HT1080 (cell line): ENCODE data around the gene CCIN. TPM values are rescaled to one million over a fixed set of nuclear protein-coding genes. Genes with fewer than 3 reads are reported as not detected.
"Not testable (repeated sequence)": the region's sequence is repeated elsewhere in the genome, so short reads cannot be mapped to it uniquely, and the experiment has no call there.

Experiments used
- DNase-seq: peaks from one replicate; pipeline ENCODE4 v3.0.0-alpha.2; 2015; ENCODE audit warnings: low read depth
- total RNA-seq: library from RNA; depleted of rRNA; stranded (reverse); fragments of >200 nt; shearing (Covaris generic); gene quantifications from 2 replicates; pipeline ENCODE4 v1.2.3, GENCODE V29; 2014

Gene CCIN
- total RNA-seq, 1 experiment from 2014 or later, result not detected

DNA sequence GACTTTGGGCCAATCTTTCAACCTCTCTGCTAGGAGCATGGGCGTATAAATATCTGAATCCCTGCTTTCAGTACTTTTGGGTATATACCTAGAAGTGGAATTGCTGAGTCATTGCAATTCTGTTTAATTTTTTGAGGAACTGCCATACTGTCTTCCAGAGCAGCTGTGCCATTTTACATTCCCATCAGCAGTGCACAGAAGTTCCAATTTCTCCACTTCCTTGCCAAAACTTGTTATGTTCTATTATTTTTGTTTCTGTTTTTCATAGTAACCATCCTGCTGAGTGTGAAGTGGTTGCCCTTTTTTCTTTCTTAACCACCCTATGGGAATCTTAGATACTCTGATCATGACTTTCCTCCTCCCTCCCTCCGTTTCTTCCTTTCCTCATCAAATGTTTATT lies 11.1 kb upstream of the CCIN start:
- no peak for DNase-seq

DNA sequence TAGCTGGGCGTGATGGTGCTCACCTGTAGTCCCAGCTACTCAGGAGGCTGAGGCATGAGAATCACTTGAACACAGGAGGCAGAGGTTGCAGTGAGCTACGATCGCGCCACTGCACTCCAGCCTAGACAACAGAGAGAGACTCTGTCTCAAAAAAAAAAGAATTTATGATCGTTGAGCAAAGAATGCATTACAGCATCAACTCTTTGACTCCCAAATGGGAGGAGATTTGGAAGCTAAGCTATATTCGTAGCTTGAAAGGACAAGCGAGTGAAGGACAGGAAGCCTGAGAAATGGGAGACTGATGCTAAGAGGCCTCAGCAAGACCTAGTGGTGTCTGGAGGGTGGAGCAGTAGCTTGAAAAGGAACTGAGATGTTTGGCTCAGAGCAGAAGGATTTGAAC lies 10.3 kb upstream of the CCIN start:
- DNase-seq, result no peak

- DNase-seq, result not testable (repeated sequence)
Measured at GRCh38 chr9:36159509-36159908, 9.7 kb upstream of the CCIN start.

DNA sequence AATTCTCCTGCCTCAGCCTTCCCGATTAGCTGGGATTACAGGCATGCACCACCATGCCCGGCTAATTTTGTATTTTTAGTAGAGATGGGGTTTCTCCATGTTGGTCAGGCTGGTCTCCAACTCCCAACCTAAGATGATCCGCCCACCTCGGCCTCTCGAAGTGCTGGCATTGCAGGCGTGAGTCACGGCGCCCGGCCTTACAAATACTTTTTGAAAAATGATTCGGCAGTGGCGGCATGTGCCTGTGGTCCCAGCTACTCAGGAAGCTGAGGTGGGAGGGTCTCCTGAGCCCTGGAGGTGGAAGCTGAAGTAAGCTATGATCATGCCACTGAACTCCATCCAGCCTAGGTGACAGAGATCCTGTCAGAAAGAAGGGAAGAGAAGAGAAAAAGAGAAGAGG lies 9.1 kb upstream of the CCIN start:
- not testable (repeated sequence) for DNase-seq

DNA sequence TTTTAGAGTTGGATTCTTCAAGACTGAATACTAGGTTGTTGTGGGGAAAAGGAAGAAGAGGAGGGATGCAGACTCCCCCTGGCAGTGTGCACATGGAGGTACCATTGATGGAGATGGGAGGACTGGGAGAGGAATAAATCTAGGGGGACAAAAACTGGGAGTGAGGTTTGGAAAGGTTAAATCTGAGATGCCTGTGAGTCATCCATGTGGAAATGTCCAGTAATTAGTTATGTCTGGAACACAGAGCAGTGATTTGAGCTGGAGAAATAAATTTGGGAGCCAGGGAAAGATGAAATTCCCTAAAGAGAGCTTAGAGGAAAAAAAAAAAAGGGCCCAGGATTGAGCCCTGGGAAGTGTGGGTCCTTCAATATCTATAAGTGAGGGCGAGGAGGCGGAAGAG lies 8.0 kb upstream of the CCIN start:
- DNase-seq, result no peak

DNA sequence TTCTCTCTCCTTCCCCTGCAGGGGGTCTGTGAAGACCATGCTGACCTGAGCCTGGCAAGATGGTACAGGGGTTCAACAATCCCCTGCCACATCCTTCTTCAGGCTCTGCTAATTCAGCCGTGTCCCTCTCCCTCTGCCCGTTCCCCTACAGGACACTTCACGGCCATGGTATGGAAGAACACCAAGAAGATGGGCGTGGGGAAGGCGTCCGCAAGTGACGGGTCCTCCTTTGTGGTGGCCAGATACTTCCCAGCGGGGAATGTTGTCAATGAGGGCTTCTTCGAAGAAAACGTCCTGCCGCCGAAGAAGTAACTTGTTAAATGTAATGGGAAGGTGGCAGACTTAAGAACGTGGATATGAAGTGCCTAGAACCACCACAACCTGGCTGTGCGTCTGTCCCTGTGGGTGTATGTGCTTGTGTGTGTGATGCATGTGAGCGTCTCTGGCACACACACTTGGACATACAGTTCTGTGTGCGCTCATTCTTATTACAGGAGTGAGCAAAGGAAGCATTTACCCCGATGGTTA lies 6.9 kb upstream of the CCIN start:
- no peak for DNase-seq

GRCh38 chr9:36163049-36163785 lies 6.0 kb upstream of the CCIN start:
- DNase-seq, result peak; percentile 76

GRCh38 chr9:36163786-36164170 lies 5.4 kb upstream of the CCIN start:
- DNase-seq, result peak; percentile 24

DNA sequence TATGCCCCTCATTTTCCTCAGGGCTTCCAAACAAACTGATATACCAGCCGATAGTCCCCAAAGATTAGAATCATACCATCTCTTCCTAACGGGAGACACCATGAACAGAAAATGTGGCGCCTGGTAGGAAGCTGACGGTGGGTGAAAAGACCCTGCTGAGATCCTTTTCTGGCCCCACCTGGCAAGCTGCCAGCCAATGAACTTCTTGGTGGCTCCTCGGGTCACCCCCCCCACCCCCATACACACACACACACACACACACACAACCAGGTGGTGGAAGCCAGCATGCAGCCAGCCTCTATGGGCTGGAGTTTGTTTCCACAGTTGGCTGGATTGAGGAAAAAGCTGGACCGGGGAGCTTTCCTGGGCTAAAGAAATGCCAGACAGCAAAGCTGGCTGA lies 4.8 kb upstream of the CCIN start:
- DNase-seq, result no peak

DNA sequence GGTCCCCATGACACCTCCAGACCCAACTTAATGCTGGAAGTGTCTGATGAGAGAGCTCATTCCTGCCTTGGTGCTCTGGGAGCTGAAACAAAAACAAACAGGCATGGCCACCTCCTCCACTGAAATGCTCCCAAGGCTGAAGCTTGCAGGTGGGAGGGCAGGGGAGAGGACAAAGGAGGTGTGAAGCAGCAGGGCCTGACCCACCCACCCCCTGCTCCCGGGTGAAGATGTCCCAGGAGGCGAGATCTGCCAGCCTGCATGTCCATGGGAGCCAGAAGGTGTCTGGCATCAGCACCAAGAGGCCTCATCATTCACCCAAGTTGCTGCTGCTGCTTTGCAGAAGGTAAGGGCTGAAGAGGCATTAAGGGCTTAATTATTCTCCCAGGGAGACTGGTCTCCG lies 4.2 kb upstream of the CCIN start:
- DNase-seq, result no peak

GRCh38 chr9:36165826-36166167 lies 3.4 kb upstream of the CCIN start:
- no peak for DNase-seq

- peak; percentile 88 for DNase-seq
Measured at GRCh38 chr9:36166168-36166927, 2.8 kb upstream of the CCIN start.

DNA sequence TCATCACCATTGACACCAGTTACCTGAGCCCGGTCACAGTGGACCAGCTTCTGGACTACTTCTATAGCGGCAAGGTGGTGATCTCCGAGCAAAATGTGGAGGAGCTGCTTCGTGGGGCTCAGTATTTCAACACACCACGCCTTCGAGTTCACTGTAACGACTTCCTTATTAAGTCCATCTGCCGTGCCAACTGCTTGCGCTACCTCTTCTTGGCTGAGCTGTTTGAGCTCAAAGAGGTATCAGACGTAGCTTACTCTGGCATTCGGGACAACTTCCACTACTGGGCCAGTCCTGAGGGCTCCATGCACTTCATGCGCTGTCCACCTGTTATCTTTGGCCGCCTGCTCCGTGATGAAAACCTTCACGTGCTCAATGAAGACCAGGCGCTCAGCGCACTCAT lies 520 bp downstream of the CCIN start:
- no peak for DNase-seq

GRCh38 chr9:36170531-36170930 lies 1.3 kb downstream of the CCIN start:
- DNase-seq, result no peak

GRCh38 chr9:36173861-36174260 lies 4.7 kb downstream of the CCIN start:
- no peak for DNase-seq

GRCh38 chr9:36174271-36174670 lies 5.1 kb downstream of the CCIN start:
- no peak for DNase-seq

- DNase-seq, result no peak
Measured at GRCh38 chr9:36174731-36175130, 5.5 kb downstream of the CCIN start.

DNA sequence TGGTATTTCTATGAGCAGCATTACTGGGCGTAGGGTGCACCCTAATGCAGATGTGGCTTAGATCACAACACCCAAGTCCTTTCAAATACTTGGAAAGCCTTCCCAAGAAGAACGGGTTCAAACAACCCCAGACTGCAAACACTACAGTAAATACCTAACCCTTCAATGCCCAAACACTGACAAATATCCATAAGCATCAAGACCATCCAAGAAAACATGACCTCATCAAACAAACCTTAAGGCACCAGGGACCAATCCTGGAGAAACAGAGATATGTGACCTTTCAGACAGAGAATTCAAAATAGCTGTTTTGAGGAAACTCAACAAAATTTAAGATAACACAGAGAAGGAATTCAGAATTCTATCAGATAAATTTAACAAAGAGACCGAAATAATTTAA lies 6.0 kb downstream of the CCIN start:
- DNase-seq, result not testable (repeated sequence)

DNA sequence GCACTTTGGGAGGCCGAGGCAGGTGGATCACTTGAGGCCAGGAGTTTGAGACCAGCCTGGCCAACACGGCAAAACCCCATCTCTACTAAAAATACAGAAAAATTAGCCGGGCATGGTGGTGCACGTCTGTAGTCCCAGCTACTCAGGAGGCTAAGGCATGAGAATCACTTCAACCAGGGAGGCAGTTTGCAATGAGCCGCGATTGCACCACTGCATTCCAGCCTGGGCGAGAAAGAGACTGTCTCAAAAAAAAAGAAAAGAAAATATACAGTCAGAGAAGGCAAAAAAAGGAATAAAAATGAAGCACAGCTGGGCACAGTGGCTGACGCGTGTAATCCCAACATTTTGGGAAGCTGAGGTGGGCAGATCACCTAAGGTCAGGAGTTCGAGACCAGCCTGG lies 7.3 kb downstream of the CCIN start:
- not testable (repeated sequence) for DNase-seq

DNA sequence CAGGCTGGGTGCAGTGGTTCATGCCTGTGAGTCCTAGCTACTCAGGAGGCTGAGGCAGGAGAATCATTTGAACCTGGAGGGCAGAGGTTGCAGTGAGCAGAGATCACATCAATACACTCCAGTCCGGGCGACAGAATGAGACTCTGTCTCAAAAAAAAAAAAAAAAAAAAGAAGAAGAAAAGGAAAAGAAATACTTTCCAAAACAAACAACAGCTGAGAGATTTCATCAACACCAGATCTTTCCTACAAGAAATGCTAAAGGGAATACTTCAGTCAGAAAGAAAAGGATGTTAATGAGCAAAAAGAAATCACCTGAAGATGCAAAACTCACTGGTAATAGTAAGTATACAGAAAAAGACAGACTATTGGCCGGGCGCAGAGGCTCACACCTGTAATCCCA lies 8.4 kb downstream of the CCIN start:
- DNase-seq, result no peak

GRCh38 chr9:36180243-36180642 lies 11.1 kb downstream of the CCIN start:
- DNase-seq, result not testable (repeated sequence)

DNA sequence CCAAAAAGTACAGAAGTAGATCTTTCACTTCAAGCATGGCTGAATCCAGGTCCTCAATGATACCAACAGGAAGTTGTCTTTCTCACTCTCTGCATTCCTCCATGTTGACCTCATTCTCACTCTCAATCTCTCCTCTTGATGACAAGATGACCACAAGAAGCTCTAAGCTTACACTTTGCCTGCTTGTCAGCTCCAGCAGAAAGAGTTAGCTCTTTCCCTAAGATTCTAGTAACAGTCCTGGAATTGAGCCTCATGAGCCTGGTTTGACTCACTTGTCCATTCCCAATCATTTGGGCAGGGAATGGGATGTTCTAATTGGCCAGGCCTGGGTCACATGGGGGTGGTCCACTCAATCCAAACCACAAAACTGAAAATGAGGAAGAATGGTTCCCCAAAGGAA lies 18.2 kb downstream of the CCIN start:
- peak; percentile 80 for DNase-seq

- DNase-seq, result no peak
Measured at GRCh38 chr9:36188212-36188611, 19.0 kb downstream of the CCIN start.
